HG02973 (cell line): ENCODE measurements around the gene EPS15.
"Not testable (repeated sequence)": the region's sequence is repeated elsewhere in the genome, so short reads cannot be mapped to it uniquely, and the experiment has no call there.

Experiments used
- ATAC-seq: cut with Tn5 transposase; IDR thresholded peaks from one replicate; pipeline ENCODE4 v1.9.1; 2021; ENCODE audit warnings: moderate library complexity; ENCODE audit not compliant: unreplicated experiment

EPS15 gene

DNA sequence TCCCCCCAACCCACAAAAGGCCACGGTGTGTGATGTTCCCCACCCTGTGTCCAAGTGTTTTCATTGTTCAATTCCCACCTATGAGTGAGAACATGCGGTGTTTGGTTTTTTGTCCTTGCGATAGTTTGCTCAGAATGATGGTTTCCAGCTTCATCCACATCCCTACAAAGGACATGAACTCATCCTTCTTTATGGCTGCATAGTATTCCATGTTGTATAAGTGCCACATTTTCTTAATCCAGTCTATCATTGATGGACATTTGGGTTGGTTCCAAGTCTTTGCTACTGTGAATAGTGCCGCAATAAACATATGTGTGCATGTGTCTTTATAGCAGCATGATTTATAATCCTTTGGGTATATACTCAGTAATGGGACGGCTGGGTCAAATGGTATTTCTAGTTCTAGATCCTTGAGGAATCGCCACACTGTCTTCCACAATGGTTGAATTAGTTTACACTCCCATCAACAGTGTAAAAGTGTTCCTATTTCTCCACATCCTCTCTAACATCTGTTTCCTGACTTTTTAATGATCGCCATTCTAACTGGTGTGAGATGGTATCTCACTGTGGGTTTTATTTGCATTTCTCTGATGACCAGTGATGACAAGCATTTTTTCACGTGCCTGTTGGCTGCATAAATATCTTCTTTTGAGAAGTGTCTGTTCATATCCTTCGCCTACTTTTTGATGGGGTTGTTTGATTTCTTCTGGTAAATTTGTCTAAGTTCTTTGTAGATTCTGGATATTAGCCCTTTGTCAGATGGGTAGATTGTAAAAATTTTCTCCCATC is 44.0 kb downstream of the EPS15 start:
- ATAC-seq: not testable (repeated sequence)

GRCh38 chr1:51473331-51474115 is 45.5 kb downstream of the EPS15 start:
- ATAC-seq: no peak

DNA sequence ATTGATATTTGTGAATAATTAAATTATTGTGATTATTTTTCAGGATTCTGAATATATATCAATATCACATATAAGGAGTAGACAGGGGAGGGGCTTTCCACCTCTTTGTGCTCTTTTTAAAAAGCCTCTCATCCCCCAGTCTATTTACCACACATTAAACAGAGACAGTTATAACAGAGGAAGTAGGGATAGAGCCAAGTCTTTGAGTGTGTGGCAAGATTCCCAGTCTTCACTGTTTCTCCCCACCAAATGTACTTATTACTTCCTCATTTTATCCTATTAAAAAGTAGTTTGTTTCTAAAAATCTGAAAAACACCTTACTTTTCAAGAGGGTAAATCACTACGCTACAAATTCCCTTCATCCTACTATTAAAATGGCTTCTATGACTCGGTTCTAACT is 46.7 kb downstream of the EPS15 start:
- no peak for ATAC-seq

GRCh38 chr1:51469518-51469917 is 49.5 kb downstream of the EPS15 start:
- ATAC-seq: no peak

DNA sequence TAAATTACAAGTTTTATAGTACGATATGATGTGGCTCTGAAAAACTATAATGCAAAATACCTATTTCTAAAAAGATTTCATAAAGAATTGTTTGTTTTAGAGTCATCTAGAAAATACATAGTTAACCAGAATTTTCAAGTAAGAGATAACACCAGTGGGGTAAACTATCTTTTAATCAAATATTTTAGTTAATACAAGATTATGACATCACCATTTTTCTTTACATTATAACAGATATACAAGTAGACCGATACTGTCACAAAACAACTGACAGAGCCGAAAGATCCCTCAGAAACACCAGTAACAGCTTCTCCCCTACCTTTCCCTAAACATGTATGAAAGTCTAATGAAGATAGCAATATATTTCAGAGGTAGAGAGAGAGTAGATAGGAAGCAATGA is 54.2 kb downstream of the EPS15 start:
- no peak for ATAC-seq

- ATAC-seq: no peak
Observed at GRCh38 chr1:51463561-51463960, 55.5 kb downstream of the EPS15 start.

DNA sequence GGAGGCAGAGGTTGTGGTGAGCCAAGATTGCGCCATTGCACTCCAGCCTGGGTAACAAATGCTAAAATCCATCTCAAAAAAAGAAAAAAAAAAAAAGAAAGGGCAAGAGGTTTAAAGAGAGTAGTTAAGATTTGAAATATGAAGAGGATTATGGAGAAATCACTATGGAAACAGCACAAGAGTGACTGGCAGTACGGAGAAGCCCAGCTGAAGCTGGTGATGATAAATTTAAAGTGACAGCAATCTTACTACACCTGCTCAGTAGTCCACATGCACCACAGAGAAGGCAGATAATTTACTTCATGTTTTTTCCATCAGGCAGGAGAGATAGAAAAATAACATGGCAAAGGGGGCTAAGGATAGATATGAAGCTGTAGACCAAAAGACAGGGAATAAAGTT is 56.8 kb downstream of the EPS15 start:
- not testable (repeated sequence) for ATAC-seq

DNA sequence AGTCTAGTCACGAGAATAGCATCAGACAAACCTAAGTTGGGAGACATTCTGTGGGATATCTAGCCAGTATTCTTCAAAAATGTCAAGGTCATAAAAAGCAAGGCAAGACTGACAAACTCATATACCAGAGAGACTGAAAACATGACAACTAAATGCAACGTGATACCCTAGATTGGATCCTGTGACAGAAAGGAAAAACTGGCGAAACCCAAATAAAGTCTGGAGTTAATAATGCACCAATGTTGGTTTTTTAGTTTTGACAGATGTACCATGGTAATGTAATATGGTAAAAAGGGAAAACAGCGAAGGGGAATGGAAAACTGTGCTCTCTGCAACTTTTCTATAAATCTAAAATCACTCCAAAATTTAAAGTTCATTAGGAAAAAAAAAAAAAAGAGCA is 64.5 kb downstream of the EPS15 start:
- no peak for ATAC-seq

- no peak for ATAC-seq
Observed at GRCh38 chr1:51453010-51453409, 66.1 kb downstream of the EPS15 start.

DNA sequence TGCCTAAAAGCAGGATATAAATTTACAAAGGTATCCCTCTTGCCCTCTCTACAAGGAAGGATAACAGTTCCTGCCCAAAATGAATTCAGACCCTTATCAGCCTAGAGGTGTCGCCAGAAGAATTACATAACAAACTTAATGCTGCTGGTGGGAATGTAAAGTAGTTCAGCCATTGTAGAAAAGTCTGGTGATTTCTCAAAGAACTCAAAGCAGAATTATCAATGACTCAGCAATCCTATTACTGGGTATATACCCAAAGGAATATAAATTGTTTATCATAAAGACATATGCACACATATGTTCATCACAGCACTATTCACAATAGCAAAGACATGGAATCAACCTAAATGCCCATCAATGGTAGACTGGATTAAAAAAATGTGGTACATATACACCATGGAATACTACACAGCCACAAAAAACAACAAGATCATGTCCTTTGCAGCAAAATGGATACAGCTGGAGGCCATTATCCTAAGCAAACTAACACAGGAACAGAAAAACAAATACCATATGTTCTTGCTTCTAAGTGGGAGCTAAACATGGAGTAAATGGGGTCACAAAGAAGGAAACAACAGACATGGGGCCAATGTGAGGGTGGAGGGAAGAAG is 70.1 kb downstream of the EPS15 start:
- ATAC-seq: not testable (repeated sequence)

GRCh38 chr1:51445351-51446090 is 73.5 kb downstream of the EPS15 start:
- ATAC-seq: no peak

- no peak for ATAC-seq
Observed at GRCh38 chr1:51444534-51445192, 74.4 kb downstream of the EPS15 start.

GRCh38 chr1:51444096-51444495 is 75.0 kb downstream of the EPS15 start:
- ATAC-seq: no peak

DNA sequence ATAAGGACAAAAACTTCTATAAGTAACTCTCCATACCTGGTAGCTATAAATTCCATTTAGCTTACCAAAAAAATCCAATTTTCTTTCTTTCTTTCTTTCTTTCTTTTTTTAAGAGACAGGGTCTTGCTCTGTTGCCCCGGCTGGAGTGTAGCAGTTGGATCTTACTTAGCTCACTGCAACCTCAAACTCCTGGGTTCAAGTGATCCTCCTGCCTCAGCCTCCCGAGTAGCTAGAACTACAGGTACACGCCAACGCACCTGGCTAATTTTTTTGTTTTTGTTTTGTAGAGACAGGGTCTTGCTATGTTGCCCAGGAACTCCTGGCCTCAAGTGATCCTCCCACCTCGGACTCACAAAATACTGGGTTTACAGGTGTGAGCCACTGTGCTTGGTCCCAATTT is 75.5 kb downstream of the EPS15 start:
- ATAC-seq: no peak

DNA sequence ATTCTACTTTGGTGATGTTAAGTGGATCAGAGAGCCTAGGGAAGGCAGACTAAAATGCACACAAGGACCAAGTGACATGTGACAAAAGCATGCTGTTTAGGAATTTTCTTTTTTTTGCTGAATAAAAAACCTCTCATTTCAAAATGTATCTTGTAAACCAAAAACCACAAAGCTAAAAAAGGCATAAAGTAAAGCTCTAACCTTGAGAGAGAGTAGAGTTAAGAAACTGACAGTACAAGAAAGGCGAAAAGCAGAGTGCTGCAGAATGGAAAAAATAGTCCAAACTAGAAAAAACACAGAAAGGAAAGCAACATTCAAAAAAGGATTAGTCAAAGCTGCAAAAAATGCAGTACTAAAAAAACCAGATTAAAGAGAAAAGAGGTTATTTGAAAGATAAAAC is 76.5 kb downstream of the EPS15 start:
- no peak for ATAC-seq

DNA sequence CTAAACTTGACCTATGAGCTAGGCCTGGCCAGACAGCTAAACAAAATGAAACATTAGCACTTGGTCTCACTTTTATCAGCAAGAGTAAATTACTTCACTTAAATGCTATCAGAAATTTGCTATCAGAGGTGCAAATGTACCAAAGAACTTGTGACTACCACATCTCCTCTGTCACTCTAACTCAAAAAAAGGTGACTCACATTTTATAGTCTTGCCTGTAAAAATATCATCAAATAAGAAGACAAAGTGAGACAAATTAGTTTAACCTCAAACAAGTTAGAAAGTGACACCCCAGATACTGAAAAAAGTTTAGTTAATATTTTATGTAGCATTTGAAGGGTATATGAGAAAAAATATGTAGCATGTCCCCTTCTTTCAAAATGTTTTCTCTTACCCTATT is 76.9 kb downstream of the EPS15 start:
- no peak for ATAC-seq

DNA sequence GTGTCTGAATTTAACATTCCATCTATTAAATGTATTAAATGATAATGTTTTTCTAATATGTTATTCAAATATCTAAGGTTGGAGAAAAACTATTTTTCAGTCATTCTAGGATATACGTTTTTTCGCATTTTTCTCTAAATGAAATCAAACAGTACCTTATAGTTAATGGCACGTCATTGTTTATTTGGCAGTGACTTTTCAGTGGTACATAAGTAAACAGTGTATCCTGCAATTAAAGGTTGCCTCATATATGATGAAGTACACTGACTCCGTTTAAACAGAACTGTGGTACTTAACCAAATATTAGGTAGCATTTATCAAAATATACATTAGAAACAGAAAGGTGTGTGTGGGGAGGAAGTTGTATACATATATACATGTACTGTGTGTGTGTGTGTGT is 79.2 kb downstream of the EPS15 start:
- no peak for ATAC-seq

GRCh38 chr1:51439053-51439452 is 80.0 kb downstream of the EPS15 start:
- ATAC-seq: no peak

GRCh38 chr1:51437391-51437790 is 81.7 kb downstream of the EPS15 start:
- ATAC-seq: not testable (repeated sequence)

- ATAC-seq: no peak
Observed at GRCh38 chr1:51435878-51436277, 83.2 kb downstream of the EPS15 start.
